SH-SY5Y (cell line): ENCODE results near the gene KCTD6.

Source experiments
- GATA2 ChIP-seq: IDR thresholded peaks from 2 replicates; pipeline ENCODE4 v1.6.1; 2011; ENCODE audit warnings: mild to moderate bottlenecking, low read depth, low read length
- GATA3 ChIP-seq: IDR thresholded peaks from 2 replicates; pipeline ENCODE4 v1.6.1; 2011; ENCODE audit warnings: low read depth, mild to moderate bottlenecking, low read length, moderate library complexity

DNA sequence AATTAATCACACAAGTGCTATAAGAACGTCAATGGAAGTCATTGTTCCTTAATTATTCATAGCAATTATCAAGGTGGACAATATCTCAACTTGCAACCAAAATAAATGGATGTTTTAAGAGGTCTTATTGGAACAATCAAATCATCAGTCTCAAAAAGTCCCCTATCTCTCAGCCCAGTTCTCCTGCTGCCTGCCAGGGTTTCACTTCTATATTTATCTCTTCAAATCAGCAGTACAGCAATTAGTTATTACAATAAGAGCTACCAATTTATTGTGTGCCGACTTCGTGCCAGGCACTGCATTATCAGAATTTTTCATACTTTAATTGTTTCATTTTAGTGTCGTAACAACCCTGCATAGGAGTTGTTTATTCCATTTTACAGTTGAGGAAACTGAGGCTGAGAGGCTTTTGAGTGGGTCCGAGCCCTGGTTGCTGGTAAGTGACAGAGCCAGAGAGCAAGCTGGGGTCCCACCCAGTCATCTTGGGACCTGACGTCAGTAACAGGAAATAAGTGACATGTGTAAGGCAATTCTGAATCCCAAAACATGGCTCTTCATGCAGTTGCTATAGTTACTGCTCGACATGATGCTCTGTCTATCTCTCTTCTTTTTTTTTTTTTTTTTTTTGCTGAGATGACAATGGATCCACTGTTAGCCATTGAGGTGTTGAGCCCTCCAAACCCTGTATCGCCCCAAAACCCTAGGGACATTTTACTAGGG lies 8.8 kb upstream of the KCTD6 start:
- no peak for TF ChIP-seq GATA2
- TF ChIP-seq GATA3: no peak
